Neuron (in vitro differentiated cells): ENCODE measurements around the gene CDK7.
"Not testable (repeated sequence)": the region's sequence is repeated elsewhere in the genome, so short reads cannot be mapped to it uniquely, and the experiment has no call there.

Experiments
- H2AFZ ChIP-seq: one replicate; pipeline ENCODE4 v1.6.1; 2013; ENCODE audit warnings: low read depth, mild to moderate bottlenecking, inconsistent platforms, low read length, moderate library complexity
- H3K27me3 ChIP-seq: one replicate; pipeline ENCODE4 v1.6.1; 2013; ENCODE audit warnings: low read length; ENCODE audit not compliant: insufficient read depth
- H3K36me3 ChIP-seq: one replicate; pipeline ENCODE4 v1.6.1; 2013; ENCODE audit warnings: low read length; ENCODE audit not compliant: insufficient read depth
- H3K4me1 ChIP-seq: one replicate; pipeline ENCODE4 v1.6.1; 2013; ENCODE audit warnings: low read length; ENCODE audit not compliant: insufficient read depth
- H3K4me3 ChIP-seq: 2 replicates; pipeline ENCODE4 v1.5.1; 2013; ENCODE audit warnings: mild to moderate bottlenecking, low read length, moderate library complexity
- H3K9me3 ChIP-seq: one replicate; pipeline ENCODE4 v1.6.1; 2013; ENCODE audit warnings: low read length

CDK7 gene

GRCh38 chr5:69245031-69245430, 10.3 kb downstream of the CDK7 start:
- Histone ChIP-seq H3K4me3 (no peak overlapping the region), H3K36me3 (peaks cover 6% of the 10 kb centered on the region), H2AFZ (no peak overlapping the region), H3K27me3 (no peaks in the 10 kb centered on the region), H3K9me3 (peaks cover 6% of the 10 kb centered on the region), H3K4me1 (no peaks in the 10 kb centered on the region)

DNA sequence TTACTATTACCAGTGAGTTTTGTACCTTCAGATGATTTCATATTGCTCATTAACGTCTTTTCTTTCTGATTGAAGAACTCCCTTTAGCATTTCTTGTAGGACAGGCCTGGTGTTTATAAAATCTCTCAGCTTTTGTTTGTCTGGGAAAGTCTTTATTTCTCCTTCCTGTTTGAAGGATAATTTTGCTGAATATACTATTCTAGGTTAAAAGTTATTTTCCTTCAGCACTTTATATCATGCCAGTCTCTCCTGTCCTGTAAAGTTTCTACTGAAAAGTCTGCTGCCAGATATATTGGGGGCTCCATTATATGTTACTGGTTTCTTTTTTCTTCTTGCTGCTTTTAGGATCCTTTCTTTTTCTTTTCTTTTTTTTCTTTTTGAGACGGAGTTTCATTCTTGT, 13.3 kb downstream of the CDK7 start:
- Histone ChIP-seq H3K4me3 (no peak overlapping the region), H3K9me3 (peaks cover 2% of the 10 kb centered on the region), H2AFZ (no peak overlapping the region), H3K36me3 (no peaks in the 10 kb centered on the region), H3K27me3 (no peaks in the 10 kb centered on the region), H3K4me1 (no peaks in the 10 kb centered on the region)

- H2AFZ ChIP-seq = no peak overlapping the region
- H3K27me3 ChIP-seq = no peaks in the 10 kb centered on the region
- no peaks in the 10 kb centered on the region for H3K9me3 ChIP-seq
- no peaks in the 10 kb centered on the region for H3K4me1 ChIP-seq
- no peak overlapping the region for H3K4me3 ChIP-seq
- H3K36me3 ChIP-seq = peaks cover 4% of the 10 kb centered on the region
Measured at GRCh38 chr5:69250593-69250992, 15.9 kb downstream of the CDK7 start.

GRCh38 chr5:69252437-69252836, 17.8 kb downstream of the CDK7 start:
- H3K36me3 ChIP-seq = peaks cover 11% of the 10 kb centered on the region
- no peaks in the 10 kb centered on the region for H3K4me1 ChIP-seq
- no peak overlapping the region for H2AFZ ChIP-seq
- H3K27me3 ChIP-seq = no peaks in the 10 kb centered on the region
- H3K9me3 ChIP-seq = no peaks in the 10 kb centered on the region
- no peak overlapping the region for H3K4me3 ChIP-seq

GRCh38 chr5:69255940-69256339, 21.3 kb downstream of the CDK7 start:
- H2AFZ ChIP-seq, H3K4me1 ChIP-seq: not testable (repeated sequence)
- peaks cover 32% of the 10 kb centered on the region for H3K36me3 ChIP-seq

GRCh38 chr5:69257577-69257976, 22.9 kb downstream of the CDK7 start:
- H3K27me3 ChIP-seq = no peaks in the 10 kb centered on the region
- H3K4me3 ChIP-seq = no peak overlapping the region
- H3K36me3 ChIP-seq = peaks cover 42% of the 10 kb centered on the region
- H2AFZ ChIP-seq = no peak overlapping the region
- H3K9me3 ChIP-seq = no peaks in the 10 kb centered on the region
- no peaks in the 10 kb centered on the region for H3K4me1 ChIP-seq

More at GRCh38 chr5:69255940-69256339, 21.3 kb downstream of the CDK7 start:
- H3K4me3 ChIP-seq, H3K27me3 ChIP-seq, H3K9me3 ChIP-seq: not testable (repeated sequence)

- H3K36me3 ChIP-seq = peaks cover 54% of the 10 kb centered on the region
- H3K4me3 ChIP-seq = no peak overlapping the region
- no peaks in the 10 kb centered on the region for H3K4me1 ChIP-seq
- no peak overlapping the region for H2AFZ ChIP-seq
- H3K27me3 ChIP-seq = no peaks in the 10 kb centered on the region
- no peaks in the 10 kb centered on the region for H3K9me3 ChIP-seq
Measured at GRCh38 chr5:69261034-69261433, 26.3 kb downstream of the CDK7 start.

DNA sequence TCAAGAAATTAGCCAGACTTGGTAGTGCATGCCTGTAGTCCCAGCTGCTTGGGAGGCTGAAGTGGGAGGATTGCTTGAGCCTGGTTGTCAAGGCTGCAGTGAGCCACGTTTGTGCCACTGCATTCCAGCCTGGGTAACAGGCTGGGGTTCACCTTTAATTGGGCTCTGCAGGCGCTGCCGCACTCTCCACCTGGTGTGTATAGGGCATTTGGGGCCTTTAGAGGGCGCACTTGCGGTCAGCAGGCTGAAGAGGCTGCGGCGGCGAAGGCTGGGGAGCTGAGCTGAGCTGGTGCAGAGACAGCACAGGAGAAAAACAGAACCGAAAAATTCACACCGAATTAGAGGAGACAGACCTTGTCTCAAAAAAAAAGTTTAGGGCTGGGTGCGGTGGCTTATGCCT, 31.2 kb downstream of the CDK7 start:
- Histone ChIP-seq H2AFZ (no peak overlapping the region), H3K27me3 (no peaks in the 10 kb centered on the region), H3K9me3 (no peaks in the 10 kb centered on the region), H3K4me3 (no peak overlapping the region), H3K36me3 (peaks cover 51% of the 10 kb centered on the region), H3K4me1 (no peaks in the 10 kb centered on the region)

- Histone ChIP-seq H3K9me3 (no peaks in the 10 kb centered on the region), H3K4me3 (no peak overlapping the region), H3K36me3 (peaks cover 38% of the 10 kb centered on the region), H3K27me3 (no peaks in the 10 kb centered on the region), H3K4me1 (no peaks in the 10 kb centered on the region), H2AFZ (no peak overlapping the region)
Measured at GRCh38 chr5:69268899-69269298, 34.2 kb downstream of the CDK7 start.

GRCh38 chr5:69270840-69271239, 36.2 kb downstream of the CDK7 start:
- Histone ChIP-seq H3K36me3 (peaks cover 39% of the 10 kb centered on the region), H3K27me3 (no peaks in the 10 kb centered on the region), H3K4me3 (no peak overlapping the region), H2AFZ (no peak overlapping the region), H3K9me3 (no peaks in the 10 kb centered on the region), H3K4me1 (no peaks in the 10 kb centered on the region)

DNA sequence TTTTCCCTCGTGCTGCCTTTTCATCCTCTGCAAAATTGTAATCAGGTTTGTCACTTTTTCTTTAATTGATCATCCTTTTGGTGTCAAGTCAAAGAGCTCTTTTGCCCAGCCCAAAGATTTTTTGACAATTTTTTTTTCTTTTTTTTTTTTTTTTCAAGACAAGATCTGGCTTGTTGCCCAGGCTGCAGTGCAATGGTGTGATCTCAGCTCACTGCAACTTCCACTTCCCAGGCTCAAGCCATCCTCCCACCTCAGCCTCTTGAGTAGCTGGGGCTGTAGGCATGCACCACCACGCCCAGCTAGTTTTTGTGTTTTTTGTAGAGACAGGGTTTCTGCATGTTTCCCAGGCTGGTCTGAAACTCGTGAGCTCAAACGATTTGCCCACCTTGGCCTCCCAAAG, 36.7 kb downstream of the CDK7 start:
- Histone ChIP-seq H3K27me3 (no peaks in the 10 kb centered on the region), H3K36me3 (peaks cover 40% of the 10 kb centered on the region), H3K4me1 (no peaks in the 10 kb centered on the region), H2AFZ (no peak overlapping the region), H3K4me3 (no peak overlapping the region), H3K9me3 (no peaks in the 10 kb centered on the region)

GRCh38 chr5:69275563-69275962, 40.9 kb downstream of the CDK7 start:
- Histone ChIP-seq H3K27me3 (no peaks in the 10 kb centered on the region), H3K36me3 (peaks cover 31% of the 10 kb centered on the region), H3K9me3 (no peaks in the 10 kb centered on the region), H3K4me3 (no peak overlapping the region), H2AFZ (no peak overlapping the region), H3K4me1 (no peaks in the 10 kb centered on the region)

GRCh38 chr5:69276422-69277174, 41.9 kb downstream of the CDK7 start:
- peaks cover 31% of the 10 kb centered on the region for H3K36me3 ChIP-seq
- H3K4me3 ChIP-seq = no peak overlapping the region
- H3K9me3 ChIP-seq = no peaks in the 10 kb centered on the region
- H2AFZ ChIP-seq = no peak overlapping the region
- no peaks in the 10 kb centered on the region for H3K4me1 ChIP-seq
- no peaks in the 10 kb centered on the region for H3K27me3 ChIP-seq

GRCh38 chr5:69279517-69279916, 44.8 kb downstream of the CDK7 start:
- Histone ChIP-seq H3K36me3 (peaks cover 20% of the 10 kb centered on the region), H2AFZ (no peak overlapping the region), H3K27me3 (no peaks in the 10 kb centered on the region), H3K9me3 (no peaks in the 10 kb centered on the region), H3K4me1 (no peaks in the 10 kb centered on the region), H3K4me3 (no peak overlapping the region)
